Activated naive CD4-positive, alpha-beta T cell treated with anti-CD3 and anti-CD28 coated beads, Interleukin-2, amount 50 U/mL, for 24 hours (primary cell): ENCODE measurements around the gene HHLA2.

Experiments used
- H3K27ac Mint-ChIP-seq: one replicate; pipeline ENCODE4 v1.8.0; 2021; ENCODE audit warnings: mild to moderate bottlenecking, mixed read lengths
- H3K27me3 Mint-ChIP-seq: one replicate; pipeline ENCODE4 v1.8.0; 2021; ENCODE audit warnings: mixed read lengths
- H3K36me3 Mint-ChIP-seq: one replicate; pipeline ENCODE4 v1.8.0; 2021; ENCODE audit warnings: mixed read lengths
- H3K4me1 Mint-ChIP-seq: one replicate; pipeline ENCODE4 v1.8.0; 2021; ENCODE audit warnings: mixed read lengths
- H3K4me3 Mint-ChIP-seq: one replicate; pipeline ENCODE4 v1.8.0; 2021; ENCODE audit warnings: mild to moderate bottlenecking, mixed read lengths
- H3K9me3 Mint-ChIP-seq: one replicate; pipeline ENCODE4 v1.8.0; 2021; ENCODE audit warnings: mixed read lengths

The HHLA2 gene

DNA sequence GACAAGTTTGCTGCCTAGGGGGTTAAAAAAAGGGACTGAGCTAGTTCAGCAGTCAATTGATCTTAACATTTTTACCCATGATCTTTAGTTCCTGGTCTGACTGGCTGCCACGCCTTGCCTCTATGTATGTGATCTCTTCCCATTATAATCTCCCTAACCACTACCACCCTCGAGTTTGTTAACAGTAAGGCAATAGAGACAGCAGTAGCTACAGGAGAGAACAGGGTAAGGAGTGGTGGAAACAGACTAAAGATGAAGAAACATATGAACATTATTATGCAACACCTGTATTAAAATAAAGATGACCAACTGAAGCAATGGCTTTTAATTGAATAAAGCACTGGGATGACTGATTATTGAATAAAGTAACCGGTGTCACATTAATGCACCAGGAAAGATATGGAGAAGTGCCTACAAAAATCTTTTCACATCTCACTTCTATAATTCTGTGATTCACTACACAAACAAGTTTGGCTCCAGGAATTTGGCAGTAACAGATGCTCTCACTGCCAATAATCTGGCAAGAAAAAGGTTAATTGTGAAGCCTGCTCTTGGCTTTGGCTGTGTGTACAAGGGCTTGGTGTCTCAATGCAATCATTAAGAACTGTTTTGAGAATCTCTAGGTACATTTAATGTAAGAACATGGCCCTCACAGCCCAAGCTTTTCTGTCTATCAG is 95.7 kb downstream of the HHLA2 start:
- Mint-ChIP-seq H3K4me3 (no peak overlapping the region), H3K27me3 (no peaks in the 10 kb centered on the region), H3K4me1 (peaks cover 11% of the 10 kb centered on the region), H3K36me3 (no peaks in the 10 kb centered on the region), H3K9me3 (no peaks in the 10 kb centered on the region), H3K27ac (no peak overlapping the region)

- no peaks in the 10 kb centered on the region for H3K27me3 Mint-ChIP-seq
- H3K4me1 Mint-ChIP-seq: peaks cover 5% of the 10 kb centered on the region
- no peaks in the 10 kb centered on the region for H3K9me3 Mint-ChIP-seq
- no peak overlapping the region for H3K4me3 Mint-ChIP-seq
- H3K36me3 Mint-ChIP-seq: no peaks in the 10 kb centered on the region
- H3K27ac Mint-ChIP-seq: no peak overlapping the region
Observed at GRCh38 chr3:108393128-108393900, 97.0 kb downstream of the HHLA2 start.

- Mint-ChIP-seq H3K27me3 (no peaks in the 10 kb centered on the region), H3K4me1 (no peaks in the 10 kb centered on the region), H3K27ac (no peak overlapping the region), H3K4me3 (no peak overlapping the region), H3K9me3 (no peaks in the 10 kb centered on the region), H3K36me3 (no peaks in the 10 kb centered on the region)
Observed at GRCh38 chr3:108394016-108394415, 97.7 kb downstream of the HHLA2 start.

- no peak overlapping the region for H3K4me3 Mint-ChIP-seq
- H3K9me3 Mint-ChIP-seq: peaks cover under 1% of the 10 kb centered on the region
- H3K36me3 Mint-ChIP-seq: no peaks in the 10 kb centered on the region
- H3K27ac Mint-ChIP-seq: no peak overlapping the region
- H3K27me3 Mint-ChIP-seq: no peaks in the 10 kb centered on the region
- no peaks in the 10 kb centered on the region for H3K4me1 Mint-ChIP-seq
Observed at GRCh38 chr3:108394563-108394962, 98.2 kb downstream of the HHLA2 start.

DNA sequence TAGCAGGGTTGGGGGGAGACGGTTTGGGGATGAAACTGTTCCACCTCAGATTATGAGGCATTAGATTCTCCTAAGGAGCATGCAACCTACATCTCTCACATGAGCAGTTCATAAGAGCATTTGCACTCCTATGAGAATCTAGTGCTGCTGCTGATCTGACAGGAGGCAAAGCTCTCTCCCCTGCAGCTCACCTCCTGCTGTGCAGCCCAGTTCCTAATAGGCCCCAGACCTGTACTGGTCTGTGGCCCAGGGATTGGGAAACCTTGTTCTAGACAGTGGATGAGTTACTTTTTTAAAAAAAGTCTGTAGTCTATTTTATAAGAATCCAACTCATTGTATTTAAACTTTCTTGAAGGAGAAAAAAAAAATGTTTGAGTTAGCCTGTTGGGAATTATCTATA is 100.0 kb downstream of the HHLA2 start:
- Mint-ChIP-seq H3K4me3 (no peak overlapping the region), H3K27me3 (no peaks in the 10 kb centered on the region), H3K9me3 (peaks cover 7% of the 10 kb centered on the region), H3K36me3 (no peaks in the 10 kb centered on the region), H3K27ac (no peak overlapping the region), H3K4me1 (no peaks in the 10 kb centered on the region)

DNA sequence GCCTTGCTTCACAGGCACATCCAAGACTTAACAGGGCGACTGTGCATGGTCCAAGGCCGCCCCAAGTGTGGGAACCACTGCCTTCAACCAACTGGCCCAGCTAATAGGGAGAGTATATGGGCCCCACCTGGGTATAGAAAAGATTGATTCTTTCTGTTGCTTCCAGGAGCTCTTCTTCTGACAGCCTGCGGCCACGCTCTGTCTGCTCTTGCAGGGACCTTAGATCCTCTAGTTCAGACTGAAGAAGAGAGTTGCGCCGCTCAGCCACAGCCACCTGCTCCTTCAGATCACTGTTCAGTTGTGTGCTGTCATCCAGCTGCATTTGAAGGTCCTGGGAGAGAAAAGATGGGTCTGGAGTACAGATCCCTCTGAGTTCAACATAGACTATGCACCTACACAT is 102.2 kb downstream of the HHLA2 start:
- H3K9me3 Mint-ChIP-seq: peaks cover 7% of the 10 kb centered on the region
- no peaks in the 10 kb centered on the region for H3K36me3 Mint-ChIP-seq
- H3K27me3 Mint-ChIP-seq: no peaks in the 10 kb centered on the region
- no peak overlapping the region for H3K27ac Mint-ChIP-seq
- no peak overlapping the region for H3K4me3 Mint-ChIP-seq
- H3K4me1 Mint-ChIP-seq: no peaks in the 10 kb centered on the region

DNA sequence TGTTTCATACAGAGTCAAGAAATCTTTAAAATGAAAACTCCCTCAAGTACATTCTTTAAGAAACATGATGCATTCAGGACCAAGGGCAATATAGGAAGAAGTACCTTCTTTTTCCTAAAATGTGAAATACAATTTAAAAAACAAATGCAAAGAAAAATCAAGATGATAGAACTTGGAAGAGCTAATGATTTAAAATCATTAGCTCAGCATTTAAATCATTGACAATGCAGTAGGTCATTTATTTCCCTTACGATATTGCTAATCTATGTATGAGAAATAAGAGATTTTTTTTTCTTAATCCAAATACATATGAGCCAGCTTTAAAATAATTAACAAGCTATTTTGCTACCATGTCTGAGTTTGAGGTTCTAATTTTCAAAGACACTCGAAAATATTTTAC is 105.5 kb downstream of the HHLA2 start:
- Mint-ChIP-seq H3K36me3 (no peaks in the 10 kb centered on the region), H3K9me3 (peaks cover 7% of the 10 kb centered on the region), H3K27me3 (no peaks in the 10 kb centered on the region), H3K27ac (no peak overlapping the region), H3K4me1 (peaks cover 6% of the 10 kb centered on the region), H3K4me3 (no peak overlapping the region)

- Mint-ChIP-seq H3K9me3 (peaks cover 7% of the 10 kb centered on the region), H3K4me3 (no peak overlapping the region), H3K27me3 (no peaks in the 10 kb centered on the region), H3K4me1 (peaks cover 8% of the 10 kb centered on the region), H3K36me3 (no peaks in the 10 kb centered on the region), H3K27ac (no peak overlapping the region)
Observed at GRCh38 chr3:108403198-108403597, 106.8 kb downstream of the HHLA2 start.

GRCh38 chr3:108403686-108404345 is 107.5 kb downstream of the HHLA2 start:
- H3K36me3 Mint-ChIP-seq: no peaks in the 10 kb centered on the region
- H3K9me3 Mint-ChIP-seq: peaks cover 7% of the 10 kb centered on the region
- H3K27ac Mint-ChIP-seq: no peak overlapping the region
- H3K27me3 Mint-ChIP-seq: no peaks in the 10 kb centered on the region
- no peak overlapping the region for H3K4me3 Mint-ChIP-seq
- H3K4me1 Mint-ChIP-seq: peaks cover 8% of the 10 kb centered on the region

GRCh38 chr3:108404368-108404767 is 108.0 kb downstream of the HHLA2 start:
- H3K9me3 Mint-ChIP-seq: peaks cover 7% of the 10 kb centered on the region
- no peaks in the 10 kb centered on the region for H3K36me3 Mint-ChIP-seq
- no peak overlapping the region for H3K27ac Mint-ChIP-seq
- H3K4me1 Mint-ChIP-seq: peaks cover 8% of the 10 kb centered on the region
- no peaks in the 10 kb centered on the region for H3K27me3 Mint-ChIP-seq
- H3K4me3 Mint-ChIP-seq: no peak overlapping the region

- Mint-ChIP-seq H3K27me3 (no peaks in the 10 kb centered on the region), H3K9me3 (no peaks in the 10 kb centered on the region), H3K4me3 (no peak overlapping the region), H3K27ac (no peak overlapping the region), H3K4me1 (peaks cover 8% of the 10 kb centered on the region), H3K36me3 (no peaks in the 10 kb centered on the region)
Observed at GRCh38 chr3:108406063-108406660, 109.8 kb downstream of the HHLA2 start.

DNA sequence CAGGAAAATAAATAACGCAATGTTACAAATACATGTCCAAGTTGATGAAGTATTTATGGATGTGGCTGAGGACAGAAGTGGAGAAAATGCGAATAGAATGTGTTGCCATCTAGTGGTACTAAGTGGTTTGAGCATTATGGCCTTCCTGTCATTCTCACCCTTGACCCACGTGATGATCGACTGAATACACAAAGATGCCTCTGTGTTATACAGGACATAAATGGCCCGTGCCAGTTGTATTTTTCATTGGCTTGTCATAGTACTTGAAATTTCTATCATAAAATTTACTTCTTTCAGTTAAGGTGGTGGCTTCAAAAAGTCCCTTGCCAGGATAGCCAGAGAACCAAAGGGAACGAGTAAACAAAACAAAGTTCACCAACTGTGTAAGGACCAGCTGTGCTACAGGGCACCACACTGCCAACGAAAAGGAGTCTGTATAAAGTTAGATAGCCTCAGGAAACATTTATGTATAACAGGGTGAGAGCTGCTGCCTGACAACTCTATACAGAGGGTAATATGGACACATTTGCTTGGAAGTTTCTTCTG is 110.4 kb downstream of the HHLA2 start:
- H3K27ac Mint-ChIP-seq: no peak overlapping the region
- peaks cover 8% of the 10 kb centered on the region for H3K4me1 Mint-ChIP-seq

GRCh38 chr3:108407886-108408285 is 111.5 kb downstream of the HHLA2 start:
- H3K27me3 Mint-ChIP-seq: no peaks in the 10 kb centered on the region
- no peak overlapping the region for H3K27ac Mint-ChIP-seq
- H3K9me3 Mint-ChIP-seq: no peaks in the 10 kb centered on the region
- H3K4me1 Mint-ChIP-seq: peaks cover 8% of the 10 kb centered on the region
- no peak overlapping the region for H3K4me3 Mint-ChIP-seq
- H3K36me3 Mint-ChIP-seq: no peaks in the 10 kb centered on the region

More for the DNA sequence above, 110.4 kb downstream of the HHLA2 start:
- no peaks in the 10 kb centered on the region for H3K27me3 Mint-ChIP-seq
- no peaks in the 10 kb centered on the region for H3K9me3 Mint-ChIP-seq
- no peaks in the 10 kb centered on the region for H3K36me3 Mint-ChIP-seq
- no peak overlapping the region for H3K4me3 Mint-ChIP-seq

DNA sequence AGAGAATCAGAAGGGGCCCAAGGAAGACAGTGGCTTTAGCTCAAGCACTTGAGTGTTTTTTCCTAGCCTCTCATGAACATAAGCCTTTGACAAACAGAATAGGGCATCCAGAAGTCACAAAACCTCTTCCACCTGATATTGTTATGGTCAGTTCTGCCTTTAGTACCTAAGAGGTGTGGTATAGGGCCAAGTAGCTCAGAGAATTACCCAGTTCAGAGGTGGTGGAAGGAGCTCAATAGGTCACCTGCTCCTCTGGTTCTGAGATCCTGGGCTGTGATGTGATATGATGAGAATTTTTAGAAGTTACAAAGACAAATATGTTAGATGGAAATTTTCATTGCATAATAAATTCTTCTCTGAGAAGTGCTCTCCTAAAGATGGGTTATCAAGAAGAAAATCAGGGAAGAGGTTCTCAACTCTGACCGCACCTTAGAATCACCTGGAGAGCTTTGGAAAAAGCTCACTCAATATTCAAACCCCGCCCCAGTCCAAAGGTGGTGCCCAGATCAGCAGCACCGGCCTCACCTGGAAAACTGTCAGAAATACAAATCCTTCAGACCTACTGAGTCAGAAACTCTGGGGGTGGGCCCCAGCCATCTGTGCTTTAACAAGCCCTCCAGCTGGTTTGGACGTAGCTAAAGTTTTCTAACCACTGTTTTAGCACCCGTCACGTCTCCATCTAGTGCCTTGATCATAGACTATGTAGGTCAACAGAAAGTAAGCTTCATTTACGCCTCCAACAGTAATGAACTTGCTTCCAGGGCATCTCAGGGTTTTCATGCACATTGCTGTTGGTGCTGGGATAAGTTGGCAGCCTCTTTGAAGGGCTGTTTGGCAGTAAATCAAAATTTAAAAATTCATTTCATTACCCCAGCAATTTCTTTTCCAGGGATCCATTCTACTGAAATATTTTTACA is 112.8 kb downstream of the HHLA2 start:
- no peaks in the 10 kb centered on the region for H3K36me3 Mint-ChIP-seq
- no peak overlapping the region for H3K4me3 Mint-ChIP-seq
- H3K27me3 Mint-ChIP-seq: no peaks in the 10 kb centered on the region
- no peak overlapping the region for H3K27ac Mint-ChIP-seq
- H3K4me1 Mint-ChIP-seq: peaks cover 8% of the 10 kb centered on the region
- no peaks in the 10 kb centered on the region for H3K9me3 Mint-ChIP-seq

DNA sequence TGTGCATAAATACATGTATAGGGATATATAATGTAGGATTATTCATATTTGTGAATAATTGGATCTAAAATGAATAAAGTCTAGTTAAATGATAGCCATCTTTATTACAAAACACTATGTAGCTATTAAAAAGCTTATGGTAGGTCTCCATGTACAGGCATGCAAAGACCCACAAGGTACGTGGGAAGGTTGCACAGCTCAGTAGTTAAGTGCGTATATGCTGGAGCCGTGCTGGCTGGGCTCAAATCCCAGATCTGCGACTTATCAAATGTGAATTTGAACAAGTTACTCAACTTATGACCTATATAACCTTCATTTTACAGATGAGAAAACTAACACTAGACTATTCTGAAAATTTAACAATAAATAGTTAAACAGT is 113.4 kb downstream of the HHLA2 start:
- Mint-ChIP-seq H3K4me3 (no peak overlapping the region), H3K4me1 (peaks cover 8% of the 10 kb centered on the region), H3K9me3 (no peaks in the 10 kb centered on the region), H3K27ac (no peak overlapping the region), H3K27me3 (no peaks in the 10 kb centered on the region), H3K36me3 (no peaks in the 10 kb centered on the region)
